ENCODE results near the gene TMEM175.

DNA sequence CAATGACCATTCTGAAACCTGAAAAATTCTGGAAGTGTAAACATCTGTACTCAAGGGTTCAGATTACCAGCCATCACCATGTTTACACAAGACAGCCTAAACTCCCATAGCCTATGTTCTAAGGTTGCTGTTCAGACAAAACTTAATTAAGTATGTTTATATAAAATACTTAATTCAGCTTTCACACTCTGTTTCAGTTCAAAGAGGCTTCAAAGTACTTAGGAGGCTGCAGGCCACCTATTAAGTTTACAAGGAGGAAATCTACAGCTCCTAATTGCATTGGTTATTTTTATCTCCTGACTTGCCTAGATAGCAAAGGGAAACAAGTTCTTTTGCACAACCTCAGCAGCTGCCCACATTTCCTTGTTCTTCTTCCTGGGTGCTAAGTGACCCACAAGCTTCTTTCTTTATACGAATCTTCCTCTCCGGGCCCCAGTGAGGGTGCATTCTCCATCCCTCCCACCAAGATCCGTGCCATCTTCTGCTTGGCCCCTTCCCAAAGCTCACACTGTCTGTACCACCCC lies 2.2 kb upstream of the TMEM175 start:
- peak in 1 of 3 donors; percentile 23 for TF ChIP-seq POLR2A (IDR thresholded peaks at IDR 0.05)
- TF ChIP-seq, protein P1, sequence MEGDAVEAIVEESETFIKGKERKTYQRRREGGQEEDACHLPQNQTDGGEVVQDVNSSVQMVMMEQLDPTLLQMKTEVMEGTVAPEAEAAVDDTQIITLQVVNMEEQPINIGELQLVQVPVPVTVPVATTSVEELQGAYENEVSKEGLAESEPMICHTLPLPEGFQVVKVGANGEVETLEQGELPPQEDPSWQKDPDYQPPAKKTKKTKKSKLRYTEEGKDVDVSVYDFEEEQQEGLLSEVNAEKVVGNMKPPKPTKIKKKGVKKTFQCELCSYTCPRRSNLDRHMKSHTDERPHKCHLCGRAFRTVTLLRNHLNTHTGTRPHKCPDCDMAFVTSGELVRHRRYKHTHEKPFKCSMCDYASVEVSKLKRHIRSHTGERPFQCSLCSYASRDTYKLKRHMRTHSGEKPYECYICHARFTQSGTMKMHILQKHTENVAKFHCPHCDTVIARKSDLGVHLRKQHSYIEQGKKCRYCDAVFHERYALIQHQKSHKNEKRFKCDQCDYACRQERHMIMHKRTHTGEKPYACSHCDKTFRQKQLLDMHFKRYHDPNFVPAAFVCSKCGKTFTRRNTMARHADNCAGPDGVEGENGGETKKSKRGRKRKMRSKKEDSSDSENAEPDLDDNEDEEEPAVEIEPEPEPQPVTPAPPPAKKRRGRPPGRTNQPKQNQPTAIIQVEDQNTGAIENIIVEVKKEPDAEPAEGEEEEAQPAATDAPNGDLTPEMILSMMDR (IDR thresholded peaks at IDR 0.05): no peak

Measured in body of pancreas (tissue), 4 donors.